Osteocyte (in vitro differentiated cells): ENCODE data around the gene RABGGTA. TPM values are rescaled to one million over a fixed set of nuclear protein-coding genes. Genes with fewer than 3 reads are reported as not detected.
A peak's percentile ranks its signal among the peaks of the same experiment; 100 is the strongest.

Experiments
- DNase-seq: peaks from one replicate; pipeline ENCODE4 v3.0.0; 2021; ENCODE audit warnings: mixed read lengths; ENCODE audit not compliant: unreplicated experiment; ENCODE audit errors: extremely low spot score
- H3K27ac Mint-ChIP-seq: one replicate; pipeline ENCODE4 v1.8.0; 2021; ENCODE audit warnings: mild to moderate bottlenecking, mixed read lengths; ENCODE audit not compliant: unreplicated experiment
- H3K27me3 Mint-ChIP-seq: one replicate; pipeline ENCODE4 v1.8.0; 2021; ENCODE audit warnings: mixed read lengths; ENCODE audit not compliant: unreplicated experiment
- H3K36me3 Mint-ChIP-seq: one replicate; pipeline ENCODE4 v1.8.0; 2021; ENCODE audit warnings: mixed read lengths; ENCODE audit not compliant: unreplicated experiment
- H3K4me1 Mint-ChIP-seq: one replicate; pipeline ENCODE4 v1.8.0; 2021; ENCODE audit warnings: mixed read lengths; ENCODE audit not compliant: unreplicated experiment
- H3K4me3 Mint-ChIP-seq: one replicate; pipeline ENCODE4 v1.8.0; 2021; ENCODE audit warnings: mild to moderate bottlenecking, moderate library complexity, mixed read lengths; ENCODE audit not compliant: unreplicated experiment
- H3K9me3 Mint-ChIP-seq: one replicate; pipeline ENCODE4 v1.8.0; 2021; ENCODE audit warnings: mixed read lengths; ENCODE audit not compliant: unreplicated experiment
- CTCF ChIP-seq: fragments of 200-600 bp; sonication (generic); IDR thresholded peaks from 2 replicates; pipeline ENCODE4 v1.5.0; 2021; ENCODE audit warnings: antibody characterized with exemption, mild to moderate bottlenecking, moderate library complexity
- total RNA-seq: library from RNA; stranded (reverse); gene quantifications from 2 replicates; pipeline ENCODE4 v1.2.1, GENCODE V29; 2021

The RABGGTA gene
- total RNA-seq, 1 donor from 2014 or later, result 30.8 TPM

DNA sequence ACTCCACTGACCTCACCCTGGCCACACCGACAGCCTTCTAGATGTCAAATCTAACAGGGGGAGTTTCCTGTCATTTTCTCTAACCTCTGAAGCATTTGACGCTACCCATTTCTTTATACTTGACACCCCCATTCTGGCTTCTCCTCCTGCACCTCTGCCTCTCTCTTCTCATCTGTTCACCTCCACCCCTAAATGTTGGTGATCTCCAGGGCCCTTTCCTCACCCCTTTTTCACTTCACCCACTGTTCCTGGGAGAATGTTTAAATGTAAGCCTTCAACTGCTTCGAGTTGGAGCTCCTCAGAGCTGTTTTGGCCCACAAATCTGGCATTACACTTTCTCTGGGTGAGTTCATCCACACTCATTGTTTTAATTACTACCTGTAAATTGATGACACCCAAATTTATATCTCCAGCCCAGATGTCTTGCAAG is 452 bp upstream of the RABGGTA start:
- peaks cover 5% of the 10 kb centered on the region for H3K36me3 Mint-ChIP-seq

GRCh38 chr14:24270537-24271133 is 762 bp downstream of the RABGGTA start:
- Mint-ChIP-seq H3K36me3 (peaks cover 9% of the 10 kb centered on the region), H3K27me3 (no peaks in the 10 kb centered on the region), H3K27ac (peak overlapping the region; percentile 92), H3K9me3 (no peaks in the 10 kb centered on the region), H3K4me1 (peaks cover 14% of the 10 kb centered on the region), H3K4me3 (peak overlapping the region; percentile 93)
- DNase-seq, result no peak
- TF ChIP-seq CTCF, result no peak

More for the DNA sequence above, 452 bp upstream of the RABGGTA start:
- Mint-ChIP-seq H3K9me3 (no peaks in the 10 kb centered on the region), H3K4me1 (peaks cover 14% of the 10 kb centered on the region), H3K27me3 (no peaks in the 10 kb centered on the region), H3K27ac (peak overlapping the region; percentile 89), H3K4me3 (peak overlapping the region; percentile 93)
- no peak for DNase-seq
- TF ChIP-seq CTCF, result no peak

GRCh38 chr14:24269910-24270536 is 1.4 kb downstream of the RABGGTA start:
- Mint-ChIP-seq H3K27ac (no peak overlapping the region), H3K27me3 (no peaks in the 10 kb centered on the region), H3K4me3 (peak overlapping the region; percentile 26), H3K9me3 (no peaks in the 10 kb centered on the region), H3K36me3 (peaks cover 9% of the 10 kb centered on the region), H3K4me1 (peaks cover 14% of the 10 kb centered on the region)
- no peak for DNase-seq
- no peak for TF ChIP-seq CTCF

GRCh38 chr14:24269368-24269767 is 2.0 kb downstream of the RABGGTA start:
- TF ChIP-seq CTCF, result no peak
- no peak overlapping the region for H3K27ac Mint-ChIP-seq
- H3K4me1 Mint-ChIP-seq, result peaks cover 14% of the 10 kb centered on the region
- DNase-seq, result no peak
- H3K36me3 Mint-ChIP-seq, result peaks cover 9% of the 10 kb centered on the region
- no peaks in the 10 kb centered on the region for H3K27me3 Mint-ChIP-seq
- H3K9me3 Mint-ChIP-seq, result no peaks in the 10 kb centered on the region
- no peak overlapping the region for H3K4me3 Mint-ChIP-seq

GRCh38 chr14:24268225-24268624 is 3.2 kb downstream of the RABGGTA start:
- TF ChIP-seq CTCF, result no peak
- no peak overlapping the region for H3K4me3 Mint-ChIP-seq
- H3K9me3 Mint-ChIP-seq, result no peaks in the 10 kb centered on the region
- no peak for DNase-seq
- peaks cover 9% of the 10 kb centered on the region for H3K36me3 Mint-ChIP-seq
- H3K27ac Mint-ChIP-seq, result no peak overlapping the region
- H3K4me1 Mint-ChIP-seq, result peaks cover 14% of the 10 kb centered on the region
- no peaks in the 10 kb centered on the region for H3K27me3 Mint-ChIP-seq
